IMR-90 (cell line): ENCODE data around the gene BCAS3.

Experiments used
- MAZ ChIP-seq: IDR thresholded peaks from 2 replicates; pipeline ENCODE4 v1.6.1; 2012; ENCODE audit warnings: low read depth, mild to moderate bottlenecking, low read length, improper control_type of control experiment, moderate library complexity, borderline replicate concordance
- POLR2A ChIP-seq: IDR thresholded peaks from 2 replicates; pipeline ENCODE4 v1.6.1; 2012; ENCODE audit warnings: mild to moderate bottlenecking, low read depth, low read length
- RFX5 ChIP-seq: IDR thresholded peaks from 2 replicates; pipeline ENCODE4 v1.8.0; 2012; ENCODE audit warnings: low read depth, mild to moderate bottlenecking, low read length, moderate library complexity
- SMC3 ChIP-seq: fragments of 150-350 bp; IDR thresholded peaks from 2 replicates; pipeline ENCODE4 v1.6.1; 2016; ENCODE audit warnings: low read depth, mild to moderate bottlenecking, antibody characterized with exemption, low read length, moderate library complexity
- TF ChIP-seq, protein P1 (sequence below): conservative IDR thresholded peaks from 2 replicates; pipeline ENCODE4 v1.5.1; 2012; ENCODE audit warnings: mild to moderate bottlenecking, low read depth, low read length, improper control_type of control experiment

DNA sequence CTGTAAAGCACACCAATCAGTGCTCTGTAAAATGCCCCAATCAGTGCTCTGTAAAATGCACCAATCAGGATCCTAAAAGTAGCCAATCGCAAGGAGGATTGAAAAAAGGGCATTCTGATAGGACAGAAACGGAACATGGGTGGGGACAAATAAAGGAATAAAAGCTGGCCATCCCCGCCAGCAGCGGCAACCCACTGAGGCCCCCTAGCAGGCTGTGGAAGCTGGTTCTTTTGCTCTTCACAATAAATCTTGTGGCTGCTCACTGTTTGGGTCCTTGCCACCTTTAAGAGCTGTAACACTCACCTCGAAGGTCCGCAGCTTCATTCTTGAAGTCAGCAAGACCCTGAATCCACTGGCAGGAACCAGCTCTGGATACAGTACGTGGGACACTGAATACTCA, 559.6 kb downstream of the BCAS3 start:
- TF ChIP-seq, protein P1, sequence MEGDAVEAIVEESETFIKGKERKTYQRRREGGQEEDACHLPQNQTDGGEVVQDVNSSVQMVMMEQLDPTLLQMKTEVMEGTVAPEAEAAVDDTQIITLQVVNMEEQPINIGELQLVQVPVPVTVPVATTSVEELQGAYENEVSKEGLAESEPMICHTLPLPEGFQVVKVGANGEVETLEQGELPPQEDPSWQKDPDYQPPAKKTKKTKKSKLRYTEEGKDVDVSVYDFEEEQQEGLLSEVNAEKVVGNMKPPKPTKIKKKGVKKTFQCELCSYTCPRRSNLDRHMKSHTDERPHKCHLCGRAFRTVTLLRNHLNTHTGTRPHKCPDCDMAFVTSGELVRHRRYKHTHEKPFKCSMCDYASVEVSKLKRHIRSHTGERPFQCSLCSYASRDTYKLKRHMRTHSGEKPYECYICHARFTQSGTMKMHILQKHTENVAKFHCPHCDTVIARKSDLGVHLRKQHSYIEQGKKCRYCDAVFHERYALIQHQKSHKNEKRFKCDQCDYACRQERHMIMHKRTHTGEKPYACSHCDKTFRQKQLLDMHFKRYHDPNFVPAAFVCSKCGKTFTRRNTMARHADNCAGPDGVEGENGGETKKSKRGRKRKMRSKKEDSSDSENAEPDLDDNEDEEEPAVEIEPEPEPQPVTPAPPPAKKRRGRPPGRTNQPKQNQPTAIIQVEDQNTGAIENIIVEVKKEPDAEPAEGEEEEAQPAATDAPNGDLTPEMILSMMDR = no peak
- TF ChIP-seq SMC3 (no peak), MAZ (no peak), RFX5 (no peak), POLR2A (no peak)
